ENCODE measurements around the gene TSHZ2. TPM values are rescaled to one million over a fixed set of nuclear protein-coding genes. Genes with fewer than 3 reads are reported as not detected.
"Not testable (repeated sequence)": the region's sequence is repeated elsewhere in the genome, so short reads cannot be mapped to it uniquely, and the experiment has no call there.

TSHZ2 gene
- total and polyA plus RNA-seq, 2 experiments from 2014 or later, result 1.1 to 5.2 TPM

DNA sequence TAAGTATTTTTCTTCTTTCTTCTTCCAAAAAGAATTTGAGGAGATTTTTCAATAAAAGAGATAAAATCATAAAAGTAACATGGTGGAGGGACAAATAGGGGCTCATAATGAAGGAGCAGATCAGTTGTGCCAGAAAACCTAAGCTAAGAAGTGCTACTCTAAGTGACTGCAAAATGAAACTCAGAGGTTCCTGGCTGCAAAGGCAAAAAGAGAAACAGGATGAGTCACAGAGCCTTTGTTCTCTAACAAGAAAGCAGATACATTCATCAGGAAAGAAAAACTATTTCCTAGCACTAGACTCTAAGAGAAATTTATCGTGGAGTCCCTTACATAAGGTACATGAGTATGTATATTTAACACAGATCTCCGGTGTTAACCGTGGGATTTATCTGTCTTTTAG is 49.8 kb downstream of the TSHZ2 start:
- WGBS (ENCODE audit: low lambda C conversion rate, missing lambda C conversion rate), result 81% methylated on average over 3 of the region's 3 CpGs
- DNase-seq (ENCODE audit: low spot score), result no peak
- H2AFZ ChIP-seq, result no peak overlapping the region
- no peak overlapping the region for H3K4me2 ChIP-seq
- no peak overlapping the region for H3K4me3 ChIP-seq
- H3K36me3 ChIP-seq (replicated peaks; ENCODE audit: insufficient read depth, low read depth), result no peaks in the 10 kb centered on the region
- H3K9me3 ChIP-seq (ENCODE audit: low read depth), result no peaks in the 10 kb centered on the region
- H3K27me3 ChIP-seq, result no peaks in the 10 kb centered on the region
- peaks cover 3% of the 10 kb centered on the region for H3K79me2 ChIP-seq
- no peak overlapping the region for H3K27ac ChIP-seq
- TF ChIP-seq, protein P1, sequence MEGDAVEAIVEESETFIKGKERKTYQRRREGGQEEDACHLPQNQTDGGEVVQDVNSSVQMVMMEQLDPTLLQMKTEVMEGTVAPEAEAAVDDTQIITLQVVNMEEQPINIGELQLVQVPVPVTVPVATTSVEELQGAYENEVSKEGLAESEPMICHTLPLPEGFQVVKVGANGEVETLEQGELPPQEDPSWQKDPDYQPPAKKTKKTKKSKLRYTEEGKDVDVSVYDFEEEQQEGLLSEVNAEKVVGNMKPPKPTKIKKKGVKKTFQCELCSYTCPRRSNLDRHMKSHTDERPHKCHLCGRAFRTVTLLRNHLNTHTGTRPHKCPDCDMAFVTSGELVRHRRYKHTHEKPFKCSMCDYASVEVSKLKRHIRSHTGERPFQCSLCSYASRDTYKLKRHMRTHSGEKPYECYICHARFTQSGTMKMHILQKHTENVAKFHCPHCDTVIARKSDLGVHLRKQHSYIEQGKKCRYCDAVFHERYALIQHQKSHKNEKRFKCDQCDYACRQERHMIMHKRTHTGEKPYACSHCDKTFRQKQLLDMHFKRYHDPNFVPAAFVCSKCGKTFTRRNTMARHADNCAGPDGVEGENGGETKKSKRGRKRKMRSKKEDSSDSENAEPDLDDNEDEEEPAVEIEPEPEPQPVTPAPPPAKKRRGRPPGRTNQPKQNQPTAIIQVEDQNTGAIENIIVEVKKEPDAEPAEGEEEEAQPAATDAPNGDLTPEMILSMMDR (IDR thresholded peaks at IDR 0.05; ENCODE audit: poor library complexity), result no peak
- TF ChIP-seq EZH2 (IDR thresholded peaks at IDR 0.05; ENCODE audit: borderline replicate concordance) (no peak), EZH2phosphoT487 (IDR thresholded peaks at IDR 0.05; ENCODE audit: low read depth, severe bottlenecking, unreplicated experiment) (no peak)
- H3K4me1 ChIP-seq (ENCODE audit: insufficient read depth), result no peaks in the 10 kb centered on the region
- H4K20me1 ChIP-seq (ENCODE audit: insufficient read depth, poor library complexity, severe bottlenecking), result no peaks in the 10 kb centered on the region
- H3K9me2 ChIP-seq (replicated peaks; ENCODE audit: insufficient read depth), result no peaks in the 10 kb centered on the region

DNA sequence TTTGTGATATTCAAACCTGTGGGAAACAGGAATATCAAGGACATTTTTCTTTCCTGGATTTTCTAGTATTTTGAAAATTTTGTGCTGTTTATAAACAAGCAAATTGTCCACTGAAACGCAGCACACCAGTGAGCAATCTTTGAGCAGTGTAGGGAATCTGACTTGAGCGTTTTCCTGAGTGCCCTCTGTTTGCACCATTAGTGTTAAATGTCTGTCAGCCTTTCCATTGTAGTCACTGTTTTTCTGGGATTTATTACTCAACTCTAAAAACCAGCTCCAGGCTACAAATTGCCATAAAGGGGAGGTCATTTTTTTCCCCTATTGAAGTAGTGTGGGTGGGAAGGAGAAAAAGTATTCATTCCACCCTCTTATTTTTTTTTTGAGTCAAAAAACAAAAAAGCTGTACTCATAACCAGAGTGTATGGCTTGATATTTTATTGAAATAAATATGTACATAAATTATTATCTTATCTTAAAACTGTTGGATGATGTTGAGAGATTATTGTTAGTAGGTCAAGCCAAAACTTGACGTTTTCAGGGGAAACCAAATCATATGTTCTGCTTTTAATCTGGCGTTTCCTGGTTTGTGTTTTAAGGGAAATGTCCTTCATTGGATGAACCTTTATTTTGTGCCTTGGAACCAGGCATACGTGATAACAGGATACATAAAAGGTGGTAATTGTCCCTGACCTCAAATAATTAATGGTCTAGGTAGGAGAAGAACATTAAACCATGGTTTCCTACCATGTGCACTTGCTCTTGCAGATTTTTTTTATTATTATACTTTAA is 51.8 kb downstream of the TSHZ2 start:
- no peaks in the 10 kb centered on the region for H3K9me3 ChIP-seq (ENCODE audit: low read depth)
- WGBS (ENCODE audit: low lambda C conversion rate, missing lambda C conversion rate), result 55% methylated on average over 5 of the region's 5 CpGs
- TF ChIP-seq, protein P1 (IDR thresholded peaks at IDR 0.05; ENCODE audit: poor library complexity), result no peak
- no peak for TF ChIP-seq EZH2 (IDR thresholded peaks at IDR 0.05; ENCODE audit: borderline replicate concordance)
- TF ChIP-seq EZH2phosphoT487 (IDR thresholded peaks at IDR 0.05; ENCODE audit: low read depth, severe bottlenecking, unreplicated experiment), result no peak
- no peak overlapping the region for H3K4me2 ChIP-seq
- H4K20me1 ChIP-seq (ENCODE audit: insufficient read depth, poor library complexity, severe bottlenecking), result no peaks in the 10 kb centered on the region
- H3K27ac ChIP-seq, result no peak overlapping the region
- H3K36me3 ChIP-seq (replicated peaks; ENCODE audit: insufficient read depth, low read depth), result no peaks in the 10 kb centered on the region
- peaks cover 3% of the 10 kb centered on the region for H3K79me2 ChIP-seq
- H3K4me3 ChIP-seq, result no peak overlapping the region
- DNase-seq (ENCODE audit: low spot score), result no peak
- H3K27me3 ChIP-seq, result no peaks in the 10 kb centered on the region
- H2AFZ ChIP-seq, result no peak overlapping the region
- no peaks in the 10 kb centered on the region for H3K4me1 ChIP-seq (ENCODE audit: insufficient read depth)
- H3K9me2 ChIP-seq (replicated peaks; ENCODE audit: insufficient read depth), result no peaks in the 10 kb centered on the region

GRCh38 chr20:53024653-53025052 is 52.5 kb downstream of the TSHZ2 start:
- not testable (repeated sequence) for H3K36me3 ChIP-seq (replicated peaks; ENCODE audit: insufficient read depth, low read depth); H3K4me1 ChIP-seq (ENCODE audit: insufficient read depth); DNase-seq (ENCODE audit: low spot score); H3K9me3 ChIP-seq (ENCODE audit: low read depth); H4K20me1 ChIP-seq (ENCODE audit: insufficient read depth, poor library complexity, severe bottlenecking); H2AFZ ChIP-seq; H3K4me3 ChIP-seq; H3K79me2 ChIP-seq; H3K4me2 ChIP-seq; H3K27me3 ChIP-seq; H3K9me2 ChIP-seq (replicated peaks; ENCODE audit: insufficient read depth); H3K27ac ChIP-seq
- WGBS (ENCODE audit: low lambda C conversion rate, missing lambda C conversion rate), result 95% methylated on average over 5 of the region's 5 CpGs

DNA sequence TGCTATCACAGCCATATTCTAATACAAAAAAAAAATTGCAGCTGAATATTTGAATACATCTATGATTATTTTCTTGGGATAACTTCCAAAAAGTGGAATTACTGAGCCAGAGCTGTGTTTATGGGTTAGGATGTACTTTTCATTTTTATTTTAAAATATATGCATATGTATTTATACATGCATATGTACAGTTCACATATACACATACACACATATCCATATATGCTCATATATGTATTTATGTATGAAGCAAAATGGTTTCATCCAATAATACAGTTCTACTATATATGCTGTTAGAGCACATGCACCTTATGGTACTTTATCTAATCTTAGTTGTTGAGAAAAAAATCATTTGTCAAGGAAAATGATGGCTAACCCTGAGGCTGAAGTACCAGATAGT is 54.9 kb downstream of the TSHZ2 start:
- Histone ChIP-seq H3K36me3 (replicated peaks; ENCODE audit: insufficient read depth, low read depth) (no peaks in the 10 kb centered on the region), H3K4me1 (ENCODE audit: insufficient read depth) (no peaks in the 10 kb centered on the region), H3K4me2 (no peak overlapping the region), H2AFZ (no peak overlapping the region), H3K9me2 (replicated peaks; ENCODE audit: insufficient read depth) (no peaks in the 10 kb centered on the region), H4K20me1 (ENCODE audit: insufficient read depth, poor library complexity, severe bottlenecking) (no peaks in the 10 kb centered on the region), H3K79me2 (peaks cover 3% of the 10 kb centered on the region), H3K4me3 (no peak overlapping the region), H3K9me3 (ENCODE audit: low read depth) (no peaks in the 10 kb centered on the region), H3K27me3 (no peaks in the 10 kb centered on the region), H3K27ac (no peak overlapping the region)
- TF ChIP-seq, protein P1 (IDR thresholded peaks at IDR 0.05; ENCODE audit: poor library complexity), result no peak
- TF ChIP-seq EZH2 (IDR thresholded peaks at IDR 0.05; ENCODE audit: borderline replicate concordance) (no peak), EZH2phosphoT487 (IDR thresholded peaks at IDR 0.05; ENCODE audit: low read depth, severe bottlenecking, unreplicated experiment) (no peak)
- DNase-seq (ENCODE audit: low spot score), result no peak
